Muscle layer of duodenum (tissue), 2 donors: Measurements from ENCODE around the gene ITPRIPL2.

Source experiments
- H3K27ac ChIP-seq: one replicate; pipeline ENCODE4 v1.7.0; 2013; ENCODE audit warnings: mild to moderate bottlenecking, low read length
- H3K27me3 ChIP-seq: one replicate; pipeline ENCODE4 v1.7.0; 2013; ENCODE audit warnings: low read depth, mild to moderate bottlenecking, control low read depth, low read length
- H3K36me3 ChIP-seq, 2 donors: one replicate each; pipeline ENCODE4 v1.7.0; 2013; ENCODE audit warnings: low read length in 2 of 2, control low read depth in 1 of 2, mild to moderate bottlenecking in 1 of 2; ENCODE audit not compliant: insufficient read depth in 2 of 2, control insufficient read depth in 1 of 2
- H3K4me1 ChIP-seq, 2 donors: one replicate each; pipeline ENCODE4 v1.7.0; 2013; ENCODE audit warnings: low read length in 2 of 2, mild to moderate bottlenecking in 2 of 2, control low read depth in 1 of 2, moderate library complexity in 1 of 2; ENCODE audit not compliant: insufficient read depth in 2 of 2, control insufficient read depth in 1 of 2
- H3K4me3 ChIP-seq, 2 donors: one replicate each; pipeline ENCODE4 v1.7.0; 2013; ENCODE audit warnings: low read length in 2 of 2, low read depth in 1 of 2, mild to moderate bottlenecking in 1 of 2
- H3K9me3 ChIP-seq, 2 donors: one replicate each; pipeline ENCODE4 v1.7.0; 2013; ENCODE audit warnings: low read length in 2 of 2, control low read depth in 1 of 2, mild to moderate bottlenecking in 1 of 2; ENCODE audit not compliant: control insufficient read depth in 1 of 2
- donor health status: healthy.

ITPRIPL2 gene

GRCh38 chr16:19128454-19129200, 14.9 kb downstream of the ITPRIPL2 start:
- Histone ChIP-seq H3K27ac (no peak overlapping the region), H3K4me3 (no peak overlapping the region), H3K9me3 (no peaks in the 10 kb centered on the region), H3K4me1 (peaks cover 3 to 4% of the 10 kb centered on the region in 2 donors), H3K36me3 (no peaks in the 10 kb centered on the region), H3K27me3 (no peaks in the 10 kb centered on the region)

- H3K27ac ChIP-seq: peak overlapping the region; percentile 72
- peaks cover 3 to 4% of the 10 kb centered on the region in 2 donors for H3K4me1 ChIP-seq
- no peaks in the 10 kb centered on the region for H3K27me3 ChIP-seq
- no peaks in the 10 kb centered on the region for H3K36me3 ChIP-seq
- peak overlapping the region in 1 of 2 donors; percentile 5 for H3K4me3 ChIP-seq
- no peaks in the 10 kb centered on the region for H3K9me3 ChIP-seq
Measured at GRCh38 chr16:19130385-19130784, 16.6 kb downstream of the ITPRIPL2 start.

DNA sequence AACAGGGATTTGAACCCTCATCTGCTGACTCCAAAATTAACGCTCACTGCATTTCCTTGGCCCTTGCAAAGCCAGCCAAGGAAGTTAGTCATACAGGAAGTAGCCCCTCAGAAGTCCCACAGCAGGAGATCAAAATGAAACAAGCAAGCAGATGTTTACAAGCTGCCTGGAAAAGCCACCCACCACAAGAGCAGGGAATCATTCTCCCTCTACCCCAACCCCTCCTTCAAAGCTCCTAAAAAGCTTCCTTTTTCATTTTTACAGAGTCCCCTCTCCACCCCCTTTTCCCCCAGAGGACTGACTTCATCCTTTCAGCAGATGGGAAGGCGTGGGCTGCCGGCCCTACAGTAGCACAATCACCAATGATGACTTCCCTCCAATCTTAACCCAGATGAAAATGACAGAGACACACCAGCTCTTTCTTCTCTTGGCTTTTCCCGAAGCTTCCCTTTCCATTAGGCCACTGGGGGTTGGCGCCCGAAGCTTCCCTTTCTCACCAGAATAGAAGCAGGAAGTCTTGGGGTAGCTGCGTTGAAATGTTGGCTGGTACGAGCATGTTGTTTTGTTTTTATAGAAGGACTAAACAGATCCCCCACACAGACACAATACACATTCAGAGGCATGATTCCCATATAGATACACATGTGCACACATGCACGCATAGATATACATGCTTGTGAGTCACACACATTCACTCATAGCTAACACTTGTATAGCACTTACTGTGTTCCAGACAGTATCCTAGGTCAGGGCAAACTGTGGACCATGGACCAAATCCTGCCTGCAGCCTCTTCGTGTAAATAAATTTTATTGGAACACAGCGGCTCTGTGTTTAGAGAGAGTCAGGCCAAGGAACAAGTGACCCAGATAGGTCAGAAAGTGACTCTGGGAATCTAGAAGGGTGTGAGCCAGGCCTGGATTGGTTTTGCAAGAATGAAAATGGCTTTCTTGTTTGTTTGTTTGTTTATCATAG, 17.4 kb downstream of the ITPRIPL2 start:
- Histone ChIP-seq H3K9me3 (no peaks in the 10 kb centered on the region), H3K4me3 (peak overlapping the region in 1 of 2 donors; percentile 5), H3K27ac (peak overlapping the region; percentile 72), H3K27me3 (no peaks in the 10 kb centered on the region), H3K4me1 (peaks cover 10 to 11% of the 10 kb centered on the region in 2 donors), H3K36me3 (no peaks in the 10 kb centered on the region)

DNA sequence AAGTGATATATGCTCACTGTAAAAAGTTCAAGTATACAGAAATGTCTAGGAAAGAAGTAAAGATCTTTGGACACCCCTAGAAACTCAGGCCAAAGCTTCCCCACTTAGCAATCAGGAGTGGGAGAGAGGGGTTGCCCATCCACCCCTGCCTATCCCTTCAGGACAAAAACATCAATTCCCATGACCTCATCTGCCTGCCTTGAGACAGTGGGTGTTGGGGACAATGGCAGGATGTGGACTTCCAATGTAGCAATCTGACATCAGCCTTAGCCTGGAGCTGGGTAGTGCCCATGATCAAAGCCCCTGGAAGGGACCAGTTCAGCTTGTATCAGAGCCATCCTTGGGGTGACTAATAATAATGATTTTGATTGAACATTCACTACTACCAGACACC, 18.1 kb downstream of the ITPRIPL2 start:
- Histone ChIP-seq H3K27me3 (no peaks in the 10 kb centered on the region), H3K27ac (peak overlapping the region; percentile 72), H3K9me3 (no peaks in the 10 kb centered on the region), H3K4me3 (no peak overlapping the region), H3K36me3 (no peaks in the 10 kb centered on the region), H3K4me1 (peaks cover 13 to 17% of the 10 kb centered on the region in 2 donors)

GRCh38 chr16:19132255-19132654, 18.5 kb downstream of the ITPRIPL2 start:
- Histone ChIP-seq H3K36me3 (no peaks in the 10 kb centered on the region), H3K27me3 (no peaks in the 10 kb centered on the region), H3K27ac (peak overlapping the region; percentile 72), H3K4me1 (peaks cover 13 to 21% of the 10 kb centered on the region in 2 donors), H3K4me3 (no peak overlapping the region), H3K9me3 (no peaks in the 10 kb centered on the region)

DNA sequence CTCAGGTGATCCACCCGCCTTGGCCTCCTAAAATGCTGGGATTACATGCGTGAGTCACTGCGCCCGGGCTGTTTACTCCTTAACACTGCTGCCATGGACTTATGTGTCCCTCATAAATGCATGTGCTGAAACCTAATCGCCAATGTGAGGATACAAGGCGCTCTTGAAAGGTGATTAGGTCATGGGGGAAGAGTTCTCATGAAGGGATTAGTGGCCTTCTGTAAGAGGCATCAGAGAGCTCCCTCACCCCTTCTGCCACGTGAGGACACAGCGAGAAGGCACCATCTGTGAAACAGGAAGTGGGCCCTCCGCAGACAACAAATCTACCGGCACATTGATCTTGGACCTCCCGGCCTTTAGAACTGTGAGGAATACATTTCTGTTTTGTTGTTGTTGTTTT, 19.1 kb downstream of the ITPRIPL2 start:
- no peaks in the 10 kb centered on the region for H3K27me3 ChIP-seq
- no peaks in the 10 kb centered on the region for H3K9me3 ChIP-seq
- H3K27ac ChIP-seq: no peak overlapping the region
- H3K36me3 ChIP-seq: no peaks in the 10 kb centered on the region
- H3K4me3 ChIP-seq: no peak overlapping the region
- H3K4me1 ChIP-seq: peaks cover 13 to 27% of the 10 kb centered on the region in 2 donors

DNA sequence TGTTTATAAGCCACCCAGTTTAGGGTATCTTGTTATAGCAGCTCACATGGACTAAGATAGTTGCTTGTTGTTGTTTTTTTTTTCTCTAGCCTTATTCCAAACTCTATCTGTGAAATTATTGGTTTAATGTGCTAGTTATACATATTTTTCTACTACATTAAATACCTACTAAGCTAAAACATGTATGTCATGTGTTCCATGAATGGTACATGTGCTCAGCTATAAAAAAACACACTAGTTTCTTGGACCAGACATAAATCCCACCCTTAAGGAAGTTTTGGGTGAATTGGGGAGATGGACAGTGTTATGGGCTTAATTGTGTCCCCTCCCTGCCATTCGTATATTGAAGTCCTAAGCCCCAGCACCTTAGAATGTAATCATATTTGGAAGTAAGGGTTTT, 19.8 kb downstream of the ITPRIPL2 start:
- H3K9me3 ChIP-seq: no peaks in the 10 kb centered on the region
- no peak overlapping the region for H3K27ac ChIP-seq
- no peaks in the 10 kb centered on the region for H3K27me3 ChIP-seq
- no peak overlapping the region for H3K4me3 ChIP-seq
- peaks cover 16 to 29% of the 10 kb centered on the region in 2 donors for H3K4me1 ChIP-seq
- no peaks in the 10 kb centered on the region for H3K36me3 ChIP-seq

DNA sequence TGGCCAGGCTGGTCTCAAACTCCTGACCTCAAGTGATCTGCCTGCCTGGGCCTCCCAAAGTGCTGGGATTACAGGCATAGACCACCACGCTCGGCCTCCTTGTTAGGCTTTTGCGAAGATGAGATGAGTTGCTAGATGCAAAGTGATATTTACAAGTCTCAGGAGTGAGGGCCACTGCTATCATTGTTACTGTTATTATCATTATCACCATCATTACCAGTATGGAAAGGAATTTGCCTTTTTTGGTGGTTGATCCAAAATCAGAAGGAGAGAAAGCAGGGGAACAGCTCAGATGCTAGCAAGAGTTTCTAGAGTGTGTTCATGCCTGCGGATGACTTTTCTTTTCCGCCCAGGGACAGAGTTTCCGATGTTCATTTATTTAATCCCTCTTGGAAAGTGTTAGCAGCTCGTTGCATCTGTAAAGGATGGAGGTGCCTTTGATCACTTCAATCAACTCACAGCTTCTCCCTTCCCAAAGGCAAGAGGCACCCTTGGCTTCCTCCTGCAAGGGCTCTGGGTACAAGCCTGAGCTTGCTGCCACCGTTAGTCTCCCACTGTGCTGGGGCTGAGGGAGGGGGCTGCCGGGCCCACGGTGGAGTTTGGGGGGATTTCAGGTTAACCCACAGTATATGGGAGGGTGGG, 21.6 kb downstream of the ITPRIPL2 start:
- Histone ChIP-seq H3K4me3 (no peak overlapping the region), H3K27me3 (no peaks in the 10 kb centered on the region), H3K9me3 (no peaks in the 10 kb centered on the region), H3K36me3 (no peaks in the 10 kb centered on the region), H3K27ac (no peak overlapping the region), H3K4me1 (peaks cover 18 to 43% of the 10 kb centered on the region in 2 donors)

DNA sequence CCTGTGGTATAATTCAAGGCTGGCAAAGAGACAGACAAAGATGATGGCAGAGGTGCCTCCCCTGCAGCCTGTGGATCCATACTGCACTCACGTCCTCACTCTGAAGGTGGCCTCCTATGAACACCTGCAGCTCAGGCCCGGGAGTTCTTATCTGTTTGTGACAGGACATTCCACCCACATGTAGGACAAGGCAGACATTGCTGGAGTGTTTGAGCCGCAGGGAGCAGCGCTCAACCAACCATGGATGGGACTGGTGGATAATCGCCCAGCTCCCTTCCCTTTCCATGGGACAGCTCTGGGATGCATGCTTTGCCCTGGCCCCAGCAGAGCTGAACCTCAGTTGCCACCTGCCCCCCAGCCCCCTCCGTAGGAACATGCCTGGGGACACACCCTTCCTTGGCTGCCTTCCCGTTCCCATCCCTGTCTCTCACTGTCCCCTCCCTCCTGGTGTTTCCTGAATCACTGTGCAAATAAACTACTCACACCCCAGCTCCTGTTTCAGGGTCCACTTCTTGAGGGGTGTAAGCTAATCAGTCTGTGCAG, 22.2 kb downstream of the ITPRIPL2 start:
- no peak overlapping the region for H3K4me3 ChIP-seq
- peaks cover 18 to 43% of the 10 kb centered on the region in 2 donors for H3K4me1 ChIP-seq
- no peaks in the 10 kb centered on the region for H3K9me3 ChIP-seq
- no peaks in the 10 kb centered on the region for H3K27me3 ChIP-seq
- H3K27ac ChIP-seq: no peak overlapping the region
- H3K36me3 ChIP-seq: no peaks in the 10 kb centered on the region

- Histone ChIP-seq H3K4me1 (peaks cover 18 to 43% of the 10 kb centered on the region in 2 donors), H3K27me3 (no peaks in the 10 kb centered on the region), H3K27ac (no peak overlapping the region), H3K9me3 (no peaks in the 10 kb centered on the region), H3K36me3 (no peaks in the 10 kb centered on the region), H3K4me3 (no peak overlapping the region)
Measured at GRCh38 chr16:19136549-19137196, 22.9 kb downstream of the ITPRIPL2 start.
